Activated naive CD4-positive, alpha-beta T cell treated with anti-CD3 and anti-CD28 coated beads, Interleukin-2, amount 50 U/mL, for 16 hours (primary cell): ENCODE measurements around the gene EVI2A.
A peak's percentile ranks its signal among the peaks of the same experiment; 100 is the strongest.
"Not testable (repeated sequence)": the region's sequence is repeated elsewhere in the genome, so short reads cannot be mapped to it uniquely, and the experiment has no call there.

Experiments
- DNase-seq: peaks from one replicate; pipeline ENCODE4 v3.0.0-alpha.2; 2020

Gene EVI2A

GRCh38 chr17:31311526-31311925 is 9.9 kb downstream of the EVI2A start:
- no peak for DNase-seq

GRCh38 chr17:31310886-31311285 is 10.5 kb downstream of the EVI2A start:
- DNase-seq = no peak

- peak; percentile 38 for DNase-seq
Measured at GRCh38 chr17:31310260-31310659, 11.2 kb downstream of the EVI2A start.

- DNase-seq = no peak
Measured at GRCh38 chr17:31309556-31309955, 11.9 kb downstream of the EVI2A start.

GRCh38 chr17:31308372-31309334 is 12.8 kb downstream of the EVI2A start:
- DNase-seq = no peak

GRCh38 chr17:31307640-31308039 is 13.8 kb downstream of the EVI2A start:
- no peak for DNase-seq

GRCh38 chr17:31299624-31300023 is 21.8 kb downstream of the EVI2A start:
- no peak for DNase-seq

GRCh38 chr17:31297090-31297489 is 24.3 kb downstream of the EVI2A start, which contains the start of gene OMG:
Gene OMG, minus strand, starts transcription at chr17:31297239. Its CDS starts 908 bp downstream, at chr17:31296331.
- DNase-seq = no peak

- DNase-seq = no peak
Measured at GRCh38 chr17:31296142-31296541, 25.3 kb downstream of the EVI2A start.

GRCh38 chr17:31295489-31295871 is 25.9 kb downstream of the EVI2A start:
- no peak for DNase-seq

GRCh38 chr17:31294820-31295488 is 26.5 kb downstream of the EVI2A start:
- DNase-seq = no peak

GRCh38 chr17:31294231-31294630 is 27.2 kb downstream of the EVI2A start:
- no peak for DNase-seq

- no peak for DNase-seq
Measured at GRCh38 chr17:31293581-31293980, 27.8 kb downstream of the EVI2A start.

GRCh38 chr17:31291820-31292219 is 29.6 kb downstream of the EVI2A start:
- no peak for DNase-seq

GRCh38 chr17:31289790-31290189 is 31.6 kb downstream of the EVI2A start:
- no peak for DNase-seq

- not testable (repeated sequence) for DNase-seq
Measured at GRCh38 chr17:31287932-31288331, 33.5 kb downstream of the EVI2A start.

GRCh38 chr17:31286587-31286986 is 34.8 kb downstream of the EVI2A start:
- DNase-seq = no peak

GRCh38 chr17:31283841-31284240 is 37.6 kb downstream of the EVI2A start:
- DNase-seq = no peak

- DNase-seq = no peak
Measured at GRCh38 chr17:31281061-31281460, 40.4 kb downstream of the EVI2A start.

GRCh38 chr17:31279401-31279800 is 42.0 kb downstream of the EVI2A start:
- DNase-seq = no peak

- no peak for DNase-seq
Measured at GRCh38 chr17:31275116-31275515, 46.3 kb downstream of the EVI2A start.

- DNase-seq = no peak
Measured at GRCh38 chr17:31274252-31274651, 47.2 kb downstream of the EVI2A start.

- no peak for DNase-seq
Measured at GRCh38 chr17:31273516-31273915, 47.9 kb downstream of the EVI2A start.

- DNase-seq = no peak
Measured at GRCh38 chr17:31272803-31273202, 48.6 kb downstream of the EVI2A start.
